ENCODE data around the gene VSTM5.
"Not testable (repeated sequence)": the region's sequence is repeated elsewhere in the genome, so short reads cannot be mapped to it uniquely, and the experiment has no call there.

VSTM5 gene

GRCh38 chr11:93784935-93785360 lies 65.5 kb downstream of the VSTM5 start:
- DNase-seq: no peak

- peak; percentile 61 for DNase-seq
These were observed 66.1 kb downstream of the VSTM5 start, which contains the start of gene MED17 for GRCh38 chr11:93784145-93784934. MED17 (plus strand) TSS chr11:93784282; CDS start chr11:93784514, 232 bp downstream.

DNA sequence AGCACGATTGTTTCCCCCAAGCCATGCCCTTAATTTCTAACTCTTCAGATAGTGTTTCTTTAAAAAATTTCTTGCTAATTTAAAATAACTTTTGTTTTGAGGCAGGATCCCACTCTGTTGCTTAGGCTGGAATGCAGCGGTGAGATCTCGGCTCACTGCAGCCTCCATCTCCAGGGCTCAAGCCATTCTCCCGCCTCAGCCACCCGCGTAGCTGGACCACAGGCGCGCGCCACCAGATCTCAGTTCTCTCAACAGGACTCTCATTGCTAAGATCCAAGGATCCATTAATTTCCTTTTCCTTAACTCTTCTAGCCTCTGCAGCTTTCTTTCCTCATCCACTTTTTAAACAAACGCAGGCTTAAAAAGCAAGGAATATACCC lies 66.7 kb downstream of the VSTM5 start:
- no peak for DNase-seq

DNA sequence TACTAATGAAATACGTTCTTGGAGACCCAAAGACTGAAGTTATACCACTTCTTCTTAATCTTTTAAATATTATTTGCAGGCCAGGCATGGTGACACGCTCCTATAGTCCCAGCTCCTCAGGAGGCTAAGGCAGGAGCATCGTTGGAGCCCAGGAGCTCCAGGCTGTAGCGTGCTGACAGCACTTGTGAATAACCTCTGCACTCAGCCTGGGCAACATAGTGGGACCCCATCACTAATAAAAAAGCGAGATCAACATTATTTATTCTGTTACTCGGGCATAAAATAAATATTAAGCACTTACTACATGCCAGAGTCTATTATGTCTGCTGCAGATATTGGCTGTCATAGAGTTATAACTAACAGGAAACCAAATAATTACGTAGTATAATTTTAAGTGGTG lies 67.1 kb downstream of the VSTM5 start:
- no peak for DNase-seq

DNA sequence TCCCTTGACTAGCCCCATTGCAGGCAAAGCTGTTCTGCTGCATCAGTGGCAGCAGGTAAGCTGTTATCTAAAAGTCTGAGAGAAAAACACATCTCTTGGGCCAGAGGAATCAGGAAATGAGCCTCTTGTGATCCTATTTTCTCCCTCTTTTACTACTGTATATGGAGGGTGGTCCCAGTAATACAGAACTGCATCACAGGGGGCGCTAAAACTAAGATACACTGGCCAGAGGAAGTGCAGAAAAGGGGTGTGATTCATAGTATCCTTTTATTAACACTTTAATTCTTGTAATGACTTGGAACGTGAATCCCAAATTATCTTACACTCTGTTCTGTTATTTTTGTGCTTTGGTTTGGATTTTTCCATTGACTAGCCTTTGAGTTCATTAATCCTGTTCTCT lies 75.1 kb downstream of the VSTM5 start:
- no peak for DNase-seq

GRCh38 chr11:93774560-93774959 lies 75.9 kb downstream of the VSTM5 start:
- not testable (repeated sequence) for DNase-seq

DNA sequence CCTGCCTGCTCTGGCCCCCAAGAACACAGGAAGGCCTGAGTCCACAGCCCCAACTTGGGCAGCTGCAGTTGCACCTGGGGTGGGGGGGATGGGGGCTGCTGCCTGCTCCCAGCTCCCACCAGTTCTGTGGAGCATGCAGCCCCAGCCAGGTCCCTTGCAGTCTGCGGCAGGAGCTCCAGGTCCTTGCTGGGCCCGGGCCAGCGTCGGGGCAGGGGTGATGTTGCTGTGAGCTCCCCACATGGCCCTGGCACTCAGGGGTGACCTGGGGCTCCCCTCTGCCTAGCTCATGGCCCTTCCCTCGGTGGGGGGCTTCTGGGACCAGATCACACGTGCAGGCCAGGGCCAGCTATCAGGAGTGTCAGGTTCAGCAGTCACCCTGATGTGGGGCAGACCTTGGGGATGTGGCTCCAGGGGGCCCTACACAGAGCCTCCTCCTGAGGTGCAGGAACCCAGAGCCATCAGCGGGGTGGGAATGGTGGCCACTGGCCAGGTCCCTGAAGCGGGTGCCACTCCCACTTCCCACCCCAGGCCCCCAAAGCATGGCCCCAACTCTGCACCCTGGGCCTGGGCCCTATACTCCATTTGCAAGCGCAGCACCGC lies 76.7 kb downstream of the VSTM5 start:
- no peak for DNase-seq

DNA sequence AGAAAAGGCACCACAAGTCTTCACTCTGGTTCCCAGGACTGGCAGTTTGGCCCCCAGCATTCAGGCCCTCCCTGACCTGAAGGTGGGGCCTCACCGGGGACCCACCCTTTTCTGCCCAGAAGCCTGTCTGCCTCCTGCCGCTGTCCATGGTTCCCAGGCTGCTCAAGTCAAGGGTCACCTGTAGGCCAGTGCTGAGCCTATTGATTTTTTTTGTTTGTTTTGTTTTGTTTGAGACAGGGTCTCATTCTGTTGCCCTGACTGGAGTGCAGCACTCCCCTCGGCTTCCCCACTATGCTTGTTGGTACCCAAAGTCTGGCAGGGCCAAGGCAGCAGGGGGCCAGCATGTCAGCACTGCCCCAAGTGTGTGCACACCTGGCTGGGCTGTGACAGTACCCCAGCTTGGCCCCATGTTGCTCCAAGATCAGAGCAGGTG lies 77.4 kb downstream of the VSTM5 start:
- no peak for DNase-seq

GRCh38 chr11:93772123-93772522 lies 78.3 kb downstream of the VSTM5 start:
- no peak for DNase-seq

GRCh38 chr11:93770160-93770559 lies 80.3 kb downstream of the VSTM5 start:
- DNase-seq: no peak
